Measurements from ENCODE around the gene SCO1.
"Not testable (repeated sequence)": the region's sequence is repeated elsewhere in the genome, so short reads cannot be mapped to it uniquely, and the experiment has no call there.

The SCO1 gene

DNA sequence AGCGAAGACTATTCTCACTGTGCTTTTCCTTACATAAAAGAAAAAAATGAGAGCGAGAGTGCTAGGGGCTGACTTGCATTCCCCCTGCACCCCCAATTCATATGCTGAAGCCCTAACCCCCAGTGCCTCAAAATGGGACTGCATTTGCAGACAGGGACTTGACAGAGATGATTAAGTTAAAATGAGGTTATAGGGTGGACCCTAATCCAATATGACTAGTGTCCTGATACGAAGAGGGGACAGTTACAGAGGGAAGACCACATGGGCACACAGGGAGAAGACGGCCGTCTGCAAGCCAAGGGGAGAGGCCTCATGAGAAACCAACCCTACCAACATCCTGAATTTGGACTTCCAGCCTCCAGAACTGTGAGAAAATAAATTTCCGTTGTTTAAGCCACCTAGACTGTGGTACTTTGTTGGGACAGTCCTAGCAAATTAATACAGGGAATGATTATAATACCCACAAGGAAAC, 34.1 kb upstream of the SCO1 start:
- no peak overlapping the region for H3K4me3 ChIP-seq (replicated peaks in 1 of 2; ENCODE audit: low read depth in 2 of 2, low read length in 2 of 2)
- TF ChIP-seq, protein P1, sequence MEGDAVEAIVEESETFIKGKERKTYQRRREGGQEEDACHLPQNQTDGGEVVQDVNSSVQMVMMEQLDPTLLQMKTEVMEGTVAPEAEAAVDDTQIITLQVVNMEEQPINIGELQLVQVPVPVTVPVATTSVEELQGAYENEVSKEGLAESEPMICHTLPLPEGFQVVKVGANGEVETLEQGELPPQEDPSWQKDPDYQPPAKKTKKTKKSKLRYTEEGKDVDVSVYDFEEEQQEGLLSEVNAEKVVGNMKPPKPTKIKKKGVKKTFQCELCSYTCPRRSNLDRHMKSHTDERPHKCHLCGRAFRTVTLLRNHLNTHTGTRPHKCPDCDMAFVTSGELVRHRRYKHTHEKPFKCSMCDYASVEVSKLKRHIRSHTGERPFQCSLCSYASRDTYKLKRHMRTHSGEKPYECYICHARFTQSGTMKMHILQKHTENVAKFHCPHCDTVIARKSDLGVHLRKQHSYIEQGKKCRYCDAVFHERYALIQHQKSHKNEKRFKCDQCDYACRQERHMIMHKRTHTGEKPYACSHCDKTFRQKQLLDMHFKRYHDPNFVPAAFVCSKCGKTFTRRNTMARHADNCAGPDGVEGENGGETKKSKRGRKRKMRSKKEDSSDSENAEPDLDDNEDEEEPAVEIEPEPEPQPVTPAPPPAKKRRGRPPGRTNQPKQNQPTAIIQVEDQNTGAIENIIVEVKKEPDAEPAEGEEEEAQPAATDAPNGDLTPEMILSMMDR (IDR thresholded peaks at IDR 0.05; ENCODE audit: low read depth, low read length): no peak
- no peak for DNase-seq (ENCODE audit: low read depth in 2 of 2)

DNA sequence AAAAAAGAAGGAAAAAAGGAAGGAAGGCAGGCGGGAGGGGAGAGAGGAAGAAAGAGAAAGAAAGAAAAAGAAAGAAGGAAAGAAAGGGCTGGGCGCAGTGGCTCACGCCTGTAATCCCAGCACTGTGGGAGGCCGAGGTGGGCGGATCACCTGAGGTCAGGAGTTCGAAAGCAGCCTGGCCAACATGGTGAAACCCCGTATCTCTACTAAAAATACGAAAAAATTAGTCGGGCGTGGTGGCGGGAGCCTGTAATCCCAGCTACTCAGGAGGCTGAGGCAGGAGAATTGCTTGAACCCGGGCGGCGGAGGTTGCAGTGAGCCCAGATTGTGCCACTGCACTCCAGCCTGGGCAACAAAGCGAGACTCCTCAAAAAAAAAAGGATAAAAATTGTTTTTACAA, 32.9 kb upstream of the SCO1 start:
- peak overlapping the region; percentile 52 to 63 for H3K4me3 ChIP-seq (replicated peaks in 1 of 2; ENCODE audit: low read depth in 2 of 2, low read length in 2 of 2)
- not testable (repeated sequence) for DNase-seq (ENCODE audit: low read depth in 2 of 2)

DNA sequence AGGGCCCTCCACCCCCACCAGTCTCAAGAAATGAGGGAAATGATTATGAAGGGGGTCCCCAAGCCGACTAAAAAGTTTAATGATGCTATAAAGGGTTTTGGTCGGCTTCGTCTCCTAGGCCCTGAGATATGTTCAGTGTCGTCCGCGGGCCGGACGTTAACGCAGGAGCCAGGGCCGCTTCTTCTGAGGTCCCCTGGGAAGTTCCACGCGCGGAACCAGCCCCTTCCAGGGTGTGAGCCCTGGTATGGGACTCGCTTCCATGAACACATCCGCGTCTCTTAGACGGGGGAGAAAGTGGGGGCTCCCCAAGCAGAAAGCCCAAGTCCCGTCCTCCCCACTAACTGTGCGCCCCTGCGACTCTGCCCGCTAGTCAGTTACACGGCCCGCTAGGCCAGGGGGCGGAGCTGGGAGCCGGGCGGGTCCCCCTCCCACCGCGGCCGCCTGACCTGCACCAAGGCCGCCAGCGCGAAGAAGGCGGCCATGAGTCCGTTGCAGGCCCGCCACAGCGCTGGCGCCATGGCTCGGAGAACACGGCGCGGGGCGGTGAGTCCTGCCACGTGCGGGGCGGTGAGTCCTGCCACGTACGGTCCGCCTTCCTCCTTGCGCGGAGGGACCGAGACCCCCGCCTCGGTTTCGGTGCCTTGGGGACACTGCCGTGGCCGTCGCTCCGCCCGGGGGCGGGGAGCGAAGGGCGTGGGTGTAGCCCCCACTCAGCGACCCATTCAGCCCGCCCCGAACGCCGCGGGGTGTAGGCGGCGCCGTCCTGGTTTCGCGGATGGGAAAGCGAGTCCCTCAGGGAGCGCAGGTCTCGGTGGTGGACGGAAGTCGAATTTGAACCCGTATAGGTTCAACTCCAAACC, 32.2 kb upstream of the SCO1 start, which contains the start of gene TMEM220:
Gene TMEM220 (minus strand): TSS at position 690 of the 860 bp plus-strand sequence. CDS start 172 bp downstream, at position 518.
- peak; percentile 76 to 84 for DNase-seq (ENCODE audit: low read depth in 2 of 2)
- H3K4me3 ChIP-seq (replicated peaks in 1 of 2; ENCODE audit: low read depth in 2 of 2, low read length in 2 of 2): peak within 1 kb of the TSS; percentile 52 to 63
- TF ChIP-seq, protein P1 (IDR thresholded peaks at IDR 0.05; ENCODE audit: low read depth, low read length): no peak

DNA sequence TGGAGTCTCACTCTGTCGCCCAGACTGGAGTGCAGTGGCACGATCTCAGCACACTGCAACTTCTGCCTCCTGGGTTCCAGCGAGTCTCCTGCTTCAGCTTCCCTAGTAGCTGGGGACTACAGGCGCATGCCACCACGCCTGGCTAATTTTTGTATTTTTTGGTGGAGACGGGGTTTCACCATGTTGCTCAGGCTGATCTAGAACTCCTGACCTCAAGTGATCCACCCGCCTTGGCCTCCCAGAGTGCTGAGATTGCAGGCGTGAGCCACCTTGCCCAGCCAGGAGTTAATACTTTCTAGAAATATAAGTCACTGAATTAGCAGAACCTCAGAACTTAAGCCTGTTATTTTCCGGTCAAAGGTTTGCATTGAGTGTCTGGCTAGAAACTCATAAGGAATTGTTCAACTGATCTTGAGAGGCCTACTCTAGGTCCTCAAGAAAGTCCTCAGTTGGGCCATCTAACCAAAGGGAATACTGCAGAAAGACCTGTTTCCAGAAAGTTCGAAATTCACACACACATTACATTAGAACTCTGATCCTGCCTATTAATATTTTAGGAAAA, 31.1 kb upstream of the SCO1 start:
- H3K4me3 ChIP-seq (replicated peaks in 1 of 2; ENCODE audit: low read depth in 2 of 2, low read length in 2 of 2): no peak overlapping the region
- TF ChIP-seq, protein P1 (IDR thresholded peaks at IDR 0.05; ENCODE audit: low read depth, low read length): no peak
- no peak for DNase-seq (ENCODE audit: low read depth in 2 of 2)

DNA sequence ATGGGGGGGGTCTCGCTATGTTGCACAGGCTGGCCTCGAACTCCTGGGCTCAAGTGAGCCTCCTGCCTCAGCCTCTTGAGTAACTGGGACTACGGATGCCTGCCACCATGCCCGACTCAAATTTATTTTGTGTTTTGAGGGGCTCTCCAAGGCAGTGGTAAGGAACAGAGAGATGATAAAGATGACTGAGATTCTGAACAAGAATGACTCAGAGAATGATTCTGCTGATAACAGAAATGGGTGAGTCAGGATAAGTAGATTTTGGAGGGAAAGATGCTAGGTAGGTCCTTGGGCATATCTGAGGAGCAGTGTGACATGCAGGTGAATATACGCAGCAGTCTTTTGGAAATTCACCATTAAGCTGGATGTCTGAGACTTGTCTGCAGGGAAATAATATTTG, 29.9 kb upstream of the SCO1 start:
- H3K4me3 ChIP-seq (replicated peaks in 1 of 2; ENCODE audit: low read depth in 2 of 2, low read length in 2 of 2): no peak overlapping the region
- no peak for DNase-seq (ENCODE audit: low read depth in 2 of 2)
- TF ChIP-seq, protein P1 (IDR thresholded peaks at IDR 0.05; ENCODE audit: low read depth, low read length): no peak

DNA sequence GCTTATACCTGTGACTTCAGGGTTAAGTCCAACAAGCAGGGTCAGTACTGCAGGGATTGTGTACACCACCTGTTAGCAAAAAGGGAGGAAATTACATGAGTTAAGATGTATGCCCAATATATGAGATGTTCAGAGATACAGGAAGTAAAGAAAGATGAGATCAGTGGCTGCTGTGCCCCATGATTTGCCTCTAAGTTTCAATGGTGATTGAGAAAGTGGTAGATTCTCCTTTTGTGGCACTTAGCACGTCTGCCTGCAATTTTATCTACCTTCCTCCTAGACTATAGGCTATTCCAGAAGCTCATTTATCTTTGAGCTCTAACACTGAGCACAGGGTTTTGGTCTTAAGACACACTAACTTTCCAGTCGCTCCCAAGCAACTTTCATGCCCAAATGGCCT, 28.9 kb upstream of the SCO1 start:
- TF ChIP-seq, protein P1 (IDR thresholded peaks at IDR 0.05; ENCODE audit: low read depth, low read length): no peak
- no peak overlapping the region for H3K4me3 ChIP-seq (replicated peaks in 1 of 2; ENCODE audit: low read depth in 2 of 2, low read length in 2 of 2)
- no peak for DNase-seq (ENCODE audit: low read depth in 2 of 2)

DNA sequence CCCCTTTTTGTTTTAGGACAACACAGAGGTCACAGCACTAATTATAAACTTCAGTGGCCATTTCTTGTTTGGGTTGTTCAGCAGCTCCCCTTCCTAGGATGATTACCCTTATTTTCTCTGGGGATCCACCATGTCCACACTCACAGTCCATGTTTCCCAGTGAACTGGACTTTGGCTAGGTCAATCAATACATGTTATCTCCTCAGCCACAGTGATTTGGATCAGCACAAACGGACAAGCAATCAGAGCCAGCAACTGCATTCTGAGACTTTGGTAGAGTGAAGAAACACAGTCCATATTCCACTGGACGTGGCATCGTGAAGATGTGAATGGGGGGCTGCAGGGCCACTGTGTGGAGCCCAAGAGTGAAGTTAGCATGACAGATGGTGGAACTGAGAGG, 27.9 kb upstream of the SCO1 start:
- TF ChIP-seq, protein P1 (IDR thresholded peaks at IDR 0.05; ENCODE audit: low read depth, low read length): no peak
- no peak for DNase-seq (ENCODE audit: low read depth in 2 of 2)
- H3K4me3 ChIP-seq (replicated peaks in 1 of 2; ENCODE audit: low read depth in 2 of 2, low read length in 2 of 2): no peak overlapping the region

Data from cardiac fibroblast (primary cell).